Measurements from ENCODE around the gene DOCK6. TPM values are rescaled to one million over a fixed set of nuclear protein-coding genes. Genes with fewer than 3 reads are reported as not detected.
A peak's percentile ranks its signal among the peaks of the same experiment; 100 is the strongest.

DOCK6 gene
- polyA plus RNA-seq, 1 donor (not counting 4 experiments of a cell fraction or from before 2014, with no cell fraction given): 9.1 TPM

- Histone ChIP-seq H3K27ac (ENCODE audit: control insufficient read depth, insufficient read depth, low read length) (no peak overlapping the region), H3K36me3 (ENCODE audit: control insufficient read depth in 2 of 2, extremely low read depth in 1 of 2, insufficient read depth in 2 of 2, low read length in 2 of 2) (no peaks in the 10 kb centered on the region), H3K4me2 (ENCODE audit: control insufficient read depth, extremely low read depth, insufficient read depth, low read depth, low read length) (no peak overlapping the region), H3K9me3 (ENCODE audit: control insufficient read depth, low read depth, low read length) (no peaks in the 10 kb centered on the region), H3K4me1 (ENCODE audit: control insufficient read depth, extremely low read depth, insufficient read depth, low read length) (peaks cover 14% of the 10 kb centered on the region), H3K79me2 (ENCODE audit: control insufficient read depth, insufficient read depth, low read length) (no peaks in the 10 kb centered on the region), H3K4me3 (ENCODE audit: control insufficient read depth in 2 of 3, extremely low read depth in 1 of 3, insufficient read depth in 2 of 3, low read depth in 1 of 3, low read length in 3 of 3) (no peak overlapping the region), H3K27me3 (ENCODE audit: control insufficient read depth, extremely low read depth, insufficient read depth, low read length) (peaks cover 4% of the 10 kb centered on the region), H3K9ac (ENCODE audit: control insufficient read depth, extremely low read depth, insufficient read depth, low read length) (no peak overlapping the region), H2AFZ (ENCODE audit: control insufficient read depth, low read length) (no peak overlapping the region), H3K9me1 (ENCODE audit: control insufficient read depth, extremely low read depth, insufficient read depth, low read length) (no peaks in the 10 kb centered on the region), H4K20me1 (ENCODE audit: control insufficient read depth, extremely low read depth, insufficient read depth, low read length) (no peaks in the 10 kb centered on the region)
- dilution Hi-C loops (cut with MboI; ENCODE audit: extremely low pct_ligation_motif_present, low sequenced_read_pairs): no loop called here
- TF ChIP-seq, protein P1, sequence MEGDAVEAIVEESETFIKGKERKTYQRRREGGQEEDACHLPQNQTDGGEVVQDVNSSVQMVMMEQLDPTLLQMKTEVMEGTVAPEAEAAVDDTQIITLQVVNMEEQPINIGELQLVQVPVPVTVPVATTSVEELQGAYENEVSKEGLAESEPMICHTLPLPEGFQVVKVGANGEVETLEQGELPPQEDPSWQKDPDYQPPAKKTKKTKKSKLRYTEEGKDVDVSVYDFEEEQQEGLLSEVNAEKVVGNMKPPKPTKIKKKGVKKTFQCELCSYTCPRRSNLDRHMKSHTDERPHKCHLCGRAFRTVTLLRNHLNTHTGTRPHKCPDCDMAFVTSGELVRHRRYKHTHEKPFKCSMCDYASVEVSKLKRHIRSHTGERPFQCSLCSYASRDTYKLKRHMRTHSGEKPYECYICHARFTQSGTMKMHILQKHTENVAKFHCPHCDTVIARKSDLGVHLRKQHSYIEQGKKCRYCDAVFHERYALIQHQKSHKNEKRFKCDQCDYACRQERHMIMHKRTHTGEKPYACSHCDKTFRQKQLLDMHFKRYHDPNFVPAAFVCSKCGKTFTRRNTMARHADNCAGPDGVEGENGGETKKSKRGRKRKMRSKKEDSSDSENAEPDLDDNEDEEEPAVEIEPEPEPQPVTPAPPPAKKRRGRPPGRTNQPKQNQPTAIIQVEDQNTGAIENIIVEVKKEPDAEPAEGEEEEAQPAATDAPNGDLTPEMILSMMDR (optimal IDR thresholded peaks at IDR 0.05 in 1 of 3, IDR thresholded peaks at IDR 0.05 in 1 of 3, conservative IDR thresholded peaks at IDR 0.05 in 1 of 3; ENCODE audit: extremely low read depth in 1 of 3, insufficient read depth in 2 of 3, low read length in 3 of 3): no peak
- DNase-seq (ENCODE audit: low read depth, low spot score) (no peak), FAIRE-seq (no peak)
Measured at GRCh38 chr19:11273296-11273695, 11.0 kb upstream of the DOCK6 start.

DNA sequence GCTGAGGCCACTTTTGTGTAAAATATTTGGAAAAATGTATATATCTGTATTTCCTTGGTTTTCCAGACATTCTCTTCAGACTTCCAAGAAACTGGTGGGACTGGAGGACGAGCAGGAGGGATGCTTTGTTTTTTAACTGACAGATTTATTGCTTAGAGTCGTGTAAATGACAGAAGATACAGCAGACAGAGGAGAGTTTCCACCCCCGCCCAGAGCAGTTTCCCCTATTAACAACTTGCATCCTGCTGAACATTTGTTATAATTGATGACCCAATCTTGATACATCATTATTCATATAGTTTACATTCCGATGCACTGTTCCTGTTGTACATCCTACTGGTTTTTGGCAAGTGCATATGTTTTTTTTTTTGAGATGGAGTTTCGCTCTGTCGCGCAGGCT lies 7.1 kb upstream of the DOCK6 start:
- Histone ChIP-seq H3K4me2 (ENCODE audit: control insufficient read depth, extremely low read depth, insufficient read depth, low read depth, low read length) (peak overlapping the region; percentile 52), H3K27me3 (ENCODE audit: control insufficient read depth, extremely low read depth, insufficient read depth, low read length) (no peaks in the 10 kb centered on the region), H3K27ac (ENCODE audit: control insufficient read depth, insufficient read depth, low read length) (peak overlapping the region; percentile 37), H4K20me1 (ENCODE audit: control insufficient read depth, extremely low read depth, insufficient read depth, low read length) (no peaks in the 10 kb centered on the region), H2AFZ (ENCODE audit: control insufficient read depth, low read length) (no peak overlapping the region), H3K4me1 (ENCODE audit: control insufficient read depth, extremely low read depth, insufficient read depth, low read length) (peaks cover 30% of the 10 kb centered on the region), H3K79me2 (ENCODE audit: control insufficient read depth, insufficient read depth, low read length) (no peaks in the 10 kb centered on the region), H3K36me3 (ENCODE audit: control insufficient read depth in 2 of 2, extremely low read depth in 1 of 2, insufficient read depth in 2 of 2, low read length in 2 of 2) (no peaks in the 10 kb centered on the region), H3K9me3 (ENCODE audit: control insufficient read depth, low read depth, low read length) (no peaks in the 10 kb centered on the region), H3K9me1 (ENCODE audit: control insufficient read depth, extremely low read depth, insufficient read depth, low read length) (no peaks in the 10 kb centered on the region), H3K4me3 (ENCODE audit: control insufficient read depth in 2 of 3, extremely low read depth in 1 of 3, insufficient read depth in 2 of 3, low read depth in 1 of 3, low read length in 3 of 3) (no peak overlapping the region), H3K9ac (ENCODE audit: control insufficient read depth, extremely low read depth, insufficient read depth, low read length) (peak overlapping the region; percentile 18)
- dilution Hi-C loops (cut with MboI; ENCODE audit: extremely low pct_ligation_motif_present, low sequenced_read_pairs): no loop called here
- DNase-seq (ENCODE audit: low read depth, low spot score): no peak
- TF ChIP-seq, protein P1 (optimal IDR thresholded peaks at IDR 0.05 in 1 of 3, IDR thresholded peaks at IDR 0.05 in 1 of 3, conservative IDR thresholded peaks at IDR 0.05 in 1 of 3; ENCODE audit: extremely low read depth in 1 of 3, insufficient read depth in 2 of 3, low read length in 3 of 3): no peak
- TF ChIP-seq EZH2 (IDR thresholded peaks at IDR 0.05; ENCODE audit: low read length): no peak
- FAIRE-seq: peak; percentile 67

All from keratinocyte (primary cell).